Measurements from ENCODE around the gene CADM2.

- no peak for TF ChIP-seq POLR2A (IDR thresholded peaks at IDR 0.05; ENCODE audit: low read depth)
- TF ChIP-seq, protein P1, sequence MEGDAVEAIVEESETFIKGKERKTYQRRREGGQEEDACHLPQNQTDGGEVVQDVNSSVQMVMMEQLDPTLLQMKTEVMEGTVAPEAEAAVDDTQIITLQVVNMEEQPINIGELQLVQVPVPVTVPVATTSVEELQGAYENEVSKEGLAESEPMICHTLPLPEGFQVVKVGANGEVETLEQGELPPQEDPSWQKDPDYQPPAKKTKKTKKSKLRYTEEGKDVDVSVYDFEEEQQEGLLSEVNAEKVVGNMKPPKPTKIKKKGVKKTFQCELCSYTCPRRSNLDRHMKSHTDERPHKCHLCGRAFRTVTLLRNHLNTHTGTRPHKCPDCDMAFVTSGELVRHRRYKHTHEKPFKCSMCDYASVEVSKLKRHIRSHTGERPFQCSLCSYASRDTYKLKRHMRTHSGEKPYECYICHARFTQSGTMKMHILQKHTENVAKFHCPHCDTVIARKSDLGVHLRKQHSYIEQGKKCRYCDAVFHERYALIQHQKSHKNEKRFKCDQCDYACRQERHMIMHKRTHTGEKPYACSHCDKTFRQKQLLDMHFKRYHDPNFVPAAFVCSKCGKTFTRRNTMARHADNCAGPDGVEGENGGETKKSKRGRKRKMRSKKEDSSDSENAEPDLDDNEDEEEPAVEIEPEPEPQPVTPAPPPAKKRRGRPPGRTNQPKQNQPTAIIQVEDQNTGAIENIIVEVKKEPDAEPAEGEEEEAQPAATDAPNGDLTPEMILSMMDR (IDR thresholded peaks at IDR 0.05): no peak
These were observed 438.6 kb downstream of the CADM2 start for GRCh38 chr3:85397434-85397833.
